Neuron (in vitro differentiated cells): Measurements from ENCODE around the gene EPHA4.
"Not testable (repeated sequence)": the region's sequence is repeated elsewhere in the genome, so short reads cannot be mapped to it uniquely, and the experiment has no call there.

Experiments
- H2AFZ ChIP-seq: one replicate; pipeline ENCODE4 v1.6.1; 2013; ENCODE audit warnings: low read depth, mild to moderate bottlenecking, inconsistent platforms, low read length, moderate library complexity
- H3K27me3 ChIP-seq: one replicate; pipeline ENCODE4 v1.6.1; 2013; ENCODE audit warnings: low read length; ENCODE audit not compliant: insufficient read depth
- H3K36me3 ChIP-seq: one replicate; pipeline ENCODE4 v1.6.1; 2013; ENCODE audit warnings: low read length; ENCODE audit not compliant: insufficient read depth
- H3K4me1 ChIP-seq: one replicate; pipeline ENCODE4 v1.6.1; 2013; ENCODE audit warnings: low read length; ENCODE audit not compliant: insufficient read depth
- H3K4me3 ChIP-seq: 2 replicates; pipeline ENCODE4 v1.5.1; 2013; ENCODE audit warnings: mild to moderate bottlenecking, low read length, moderate library complexity
- H3K9me3 ChIP-seq: one replicate; pipeline ENCODE4 v1.6.1; 2013; ENCODE audit warnings: low read length

The EPHA4 gene

GRCh38 chr2:221521233-221521845, 50.8 kb downstream of the EPHA4 start:
- Histone ChIP-seq H3K27me3 (no peaks in the 10 kb centered on the region), H3K36me3 (no peaks in the 10 kb centered on the region), H3K9me3 (no peaks in the 10 kb centered on the region), H2AFZ (no peak overlapping the region), H3K4me3 (no peak overlapping the region), H3K4me1 (peaks cover 8% of the 10 kb centered on the region)

- Histone ChIP-seq H3K27me3 (no peaks in the 10 kb centered on the region), H3K36me3 (no peaks in the 10 kb centered on the region), H3K4me1 (peaks cover 9% of the 10 kb centered on the region), H3K9me3 (no peaks in the 10 kb centered on the region), H2AFZ (no peak overlapping the region), H3K4me3 (no peak overlapping the region)
Observed at GRCh38 chr2:221518935-221519625, 53.0 kb downstream of the EPHA4 start.

DNA sequence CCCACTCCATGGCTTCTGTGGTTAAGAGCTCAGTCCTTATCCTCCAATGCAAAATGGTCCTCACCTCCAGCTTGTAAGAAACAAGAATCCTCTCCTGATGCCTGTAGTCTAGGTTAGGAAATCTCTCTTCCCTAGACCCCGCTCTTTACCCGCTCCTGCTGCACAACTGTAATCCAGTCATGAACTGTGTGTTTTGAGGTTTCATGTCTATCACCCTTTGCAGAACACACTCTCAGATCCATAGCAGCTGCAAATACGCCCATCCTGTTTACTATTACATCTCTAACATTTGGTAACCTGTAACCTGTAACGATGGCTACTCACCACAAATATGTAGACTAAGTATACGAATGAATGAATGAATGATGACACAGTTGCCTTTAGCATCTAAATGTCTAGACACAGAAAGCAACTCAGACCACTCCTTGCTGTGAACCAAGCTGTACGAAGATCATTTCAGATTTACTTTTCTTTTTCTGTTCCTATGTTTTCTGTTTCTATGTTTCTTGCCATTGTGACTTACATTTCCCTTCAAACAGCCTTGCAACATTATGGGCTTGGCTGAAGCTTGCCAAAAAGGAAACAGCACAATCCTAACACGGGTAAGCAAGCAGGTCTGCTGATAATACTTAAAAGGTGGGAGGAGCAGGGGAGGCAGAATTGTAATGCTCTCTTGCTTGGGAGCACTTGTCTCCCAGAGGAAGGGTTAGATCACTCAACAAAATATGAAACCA, 53.7 kb downstream of the EPHA4 start:
- Histone ChIP-seq H3K4me1 (peaks cover 12% of the 10 kb centered on the region), H3K9me3 (no peaks in the 10 kb centered on the region), H3K27me3 (no peaks in the 10 kb centered on the region), H3K4me3 (no peak overlapping the region), H3K36me3 (no peaks in the 10 kb centered on the region), H2AFZ (no peak overlapping the region)

DNA sequence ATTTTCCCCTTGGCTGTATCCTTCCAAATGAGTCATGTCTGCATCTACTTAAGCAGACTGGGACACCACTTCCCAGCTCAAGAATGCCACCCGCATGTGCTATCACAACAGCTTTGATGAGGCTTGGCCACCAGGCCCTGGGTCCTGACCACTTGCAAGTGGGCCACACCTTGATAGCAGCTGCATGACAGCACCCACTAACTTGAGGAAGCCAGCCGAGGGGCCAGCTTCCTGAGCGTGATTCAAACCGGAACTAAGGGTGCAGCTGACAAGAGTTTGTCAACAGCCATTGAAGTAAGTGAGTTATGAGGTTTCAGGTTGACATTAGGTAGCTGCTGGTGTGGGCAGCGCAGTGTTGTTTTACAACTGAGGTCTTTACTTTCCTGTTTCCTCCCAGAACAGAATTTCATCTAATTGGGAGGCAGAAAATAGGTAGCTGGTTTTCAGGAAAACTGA, 54.4 kb downstream of the EPHA4 start:
- Histone ChIP-seq H3K4me3 (no peak overlapping the region), H2AFZ (no peak overlapping the region), H3K9me3 (no peaks in the 10 kb centered on the region), H3K27me3 (no peaks in the 10 kb centered on the region), H3K4me1 (peaks cover 18% of the 10 kb centered on the region), H3K36me3 (no peaks in the 10 kb centered on the region)

GRCh38 chr2:221517146-221517695, 54.9 kb downstream of the EPHA4 start:
- no peak overlapping the region for H2AFZ ChIP-seq
- H3K4me3 ChIP-seq: no peak overlapping the region
- H3K27me3 ChIP-seq: no peaks in the 10 kb centered on the region
- H3K36me3 ChIP-seq: no peaks in the 10 kb centered on the region
- no peaks in the 10 kb centered on the region for H3K9me3 ChIP-seq
- peaks cover 18% of the 10 kb centered on the region for H3K4me1 ChIP-seq

GRCh38 chr2:221515864-221516263, 56.2 kb downstream of the EPHA4 start:
- Histone ChIP-seq H3K4me1 (peaks cover 18% of the 10 kb centered on the region), H2AFZ (no peak overlapping the region), H3K27me3 (no peaks in the 10 kb centered on the region), H3K9me3 (no peaks in the 10 kb centered on the region), H3K4me3 (no peak overlapping the region), H3K36me3 (no peaks in the 10 kb centered on the region)

DNA sequence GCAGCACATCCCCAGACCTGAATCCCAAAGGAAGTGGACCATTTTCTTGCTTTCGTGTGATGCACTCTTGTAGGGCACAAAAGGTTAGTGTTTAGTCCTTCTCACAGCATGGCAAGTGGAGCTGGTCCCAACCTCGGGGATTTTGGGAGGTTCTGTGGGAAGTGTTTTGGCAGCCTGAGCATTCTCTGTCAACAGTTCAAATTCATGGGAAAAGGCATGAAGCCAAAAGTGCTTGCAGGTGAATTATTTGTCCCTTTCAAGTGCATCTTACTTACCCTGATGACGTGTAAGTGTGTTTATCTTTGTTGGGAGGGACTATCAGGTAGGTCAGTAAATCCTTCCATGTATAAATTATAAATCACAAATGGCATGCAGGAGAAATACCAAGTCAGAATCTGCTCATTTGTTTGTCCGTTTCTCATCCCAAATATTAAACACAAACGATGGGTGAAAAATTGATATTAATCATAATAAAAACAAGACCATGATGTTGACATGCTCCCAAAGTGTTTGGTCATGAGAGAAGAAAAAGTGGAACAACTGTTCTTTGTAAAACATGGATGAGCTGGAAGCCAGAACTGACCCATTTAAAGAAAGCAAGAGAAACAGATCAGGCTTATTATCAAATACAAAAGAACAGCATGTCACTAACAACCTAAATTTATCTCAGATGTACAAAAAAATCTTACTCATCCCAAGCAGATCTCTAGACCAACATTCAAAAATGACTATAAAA, 57.6 kb downstream of the EPHA4 start:
- H3K9me3 ChIP-seq: no peaks in the 10 kb centered on the region
- no peaks in the 10 kb centered on the region for H3K27me3 ChIP-seq
- H3K36me3 ChIP-seq: no peaks in the 10 kb centered on the region
- H2AFZ ChIP-seq: no peak overlapping the region
- peaks cover 17% of the 10 kb centered on the region for H3K4me1 ChIP-seq
- no peak overlapping the region for H3K4me3 ChIP-seq

DNA sequence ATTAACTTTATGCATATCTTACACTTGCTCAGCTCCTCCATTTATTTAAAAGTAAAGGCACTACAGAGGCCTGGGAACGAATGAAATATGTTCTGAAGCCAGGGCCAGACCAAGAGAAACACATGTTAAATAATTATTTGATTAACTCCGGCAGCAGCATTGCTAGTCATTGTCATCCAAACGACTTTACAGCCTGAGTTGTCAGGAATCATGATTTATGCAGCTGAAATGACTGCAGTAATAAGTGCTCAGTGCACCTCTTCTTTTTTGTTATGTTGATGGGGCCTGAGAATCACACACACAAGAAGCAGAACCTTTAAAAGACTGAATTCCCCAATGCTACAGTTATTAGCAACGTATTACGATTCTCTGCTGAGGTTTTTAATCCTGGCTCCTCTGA, 58.9 kb downstream of the EPHA4 start:
- Histone ChIP-seq H3K27me3 (no peaks in the 10 kb centered on the region), H3K4me1 (peaks cover 10% of the 10 kb centered on the region), H3K4me3 (no peak overlapping the region), H3K36me3 (no peaks in the 10 kb centered on the region), H2AFZ (no peak overlapping the region), H3K9me3 (no peaks in the 10 kb centered on the region)

DNA sequence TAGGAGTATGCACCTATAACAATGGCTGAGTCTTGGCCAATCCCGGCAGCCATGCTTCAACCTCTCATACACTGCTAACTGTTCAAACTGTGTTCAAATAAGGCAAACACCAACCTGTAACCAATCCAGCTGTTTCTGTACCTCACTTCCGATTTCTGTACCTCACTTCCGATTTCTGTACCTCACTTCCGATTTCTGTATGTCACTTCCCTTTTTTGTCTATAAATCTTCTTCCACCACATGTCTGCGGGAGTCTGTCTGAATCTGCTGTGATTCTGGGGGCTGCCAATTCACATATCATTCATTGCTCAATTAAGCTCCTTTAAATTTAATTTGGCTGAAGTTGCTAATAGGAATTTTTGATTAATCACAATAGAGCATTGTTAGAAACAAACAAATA, 60.8 kb downstream of the EPHA4 start:
- not testable (repeated sequence) for H3K36me3 ChIP-seq, H3K27me3 ChIP-seq, H3K4me3 ChIP-seq, H2AFZ ChIP-seq, H3K9me3 ChIP-seq
- peaks cover 10% of the 10 kb centered on the region for H3K4me1 ChIP-seq

- Histone ChIP-seq H3K36me3 (no peaks in the 10 kb centered on the region), H3K27me3 (no peaks in the 10 kb centered on the region), H3K4me1 (peaks cover 18% of the 10 kb centered on the region), H3K9me3 (no peaks in the 10 kb centered on the region), H3K4me3 (no peak overlapping the region), H2AFZ (no peak overlapping the region)
Observed at GRCh38 chr2:221506469-221506868, 65.6 kb downstream of the EPHA4 start.

DNA sequence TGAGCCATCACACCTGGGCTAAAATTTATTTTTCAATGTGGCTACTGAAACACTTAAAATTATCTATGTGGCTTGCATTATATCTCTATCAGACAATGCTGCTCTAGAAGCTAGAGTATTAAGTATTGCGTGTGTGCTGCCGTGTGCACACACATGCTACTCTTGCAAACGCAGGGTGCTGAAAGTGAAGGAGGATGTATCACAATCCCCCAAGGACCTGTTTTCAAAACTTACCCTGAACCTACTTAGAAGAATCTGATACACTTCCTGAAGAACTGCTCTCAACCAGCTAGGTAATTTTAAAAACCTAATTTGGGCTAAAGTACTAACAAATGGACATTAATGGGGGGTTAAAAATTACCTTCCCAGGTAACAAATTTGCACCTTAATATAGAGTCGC, 66.5 kb downstream of the EPHA4 start:
- no peaks in the 10 kb centered on the region for H3K36me3 ChIP-seq
- no peaks in the 10 kb centered on the region for H3K9me3 ChIP-seq
- H3K4me3 ChIP-seq: no peak overlapping the region

GRCh38 chr2:221504905-221505304, 67.2 kb downstream of the EPHA4 start:
- no peaks in the 10 kb centered on the region for H3K9me3 ChIP-seq
- no peaks in the 10 kb centered on the region for H3K27me3 ChIP-seq
- no peak overlapping the region for H3K4me3 ChIP-seq
- no peaks in the 10 kb centered on the region for H3K36me3 ChIP-seq
- no peak overlapping the region for H2AFZ ChIP-seq
- H3K4me1 ChIP-seq: peaks cover 23% of the 10 kb centered on the region

More for the DNA sequence above, 66.5 kb downstream of the EPHA4 start:
- Histone ChIP-seq H2AFZ (no peak overlapping the region), H3K4me1 (peaks cover 23% of the 10 kb centered on the region), H3K27me3 (no peaks in the 10 kb centered on the region)

- Histone ChIP-seq H3K9me3 (no peaks in the 10 kb centered on the region), H3K4me1 (peaks cover 23% of the 10 kb centered on the region), H3K4me3 (no peak overlapping the region), H3K36me3 (no peaks in the 10 kb centered on the region), H3K27me3 (no peaks in the 10 kb centered on the region), H2AFZ (no peak overlapping the region)
Observed at GRCh38 chr2:221503965-221504364, 68.1 kb downstream of the EPHA4 start.
